NCI-H128 (cell line): Measurements from ENCODE around the gene MEIOSIN.
A peak's percentile ranks its signal among the peaks of the same experiment; 100 is the strongest.
"Not testable (repeated sequence)": the region's sequence is repeated elsewhere in the genome, so short reads cannot be mapped to it uniquely, and the experiment has no call there.

Experiments used
- DNase-seq: peaks from one replicate; lab custom pipeline; 2025; ENCODE audit not compliant: unreplicated experiment; lab: John Stamatoyannopoulos, UW

The MEIOSIN gene

DNA sequence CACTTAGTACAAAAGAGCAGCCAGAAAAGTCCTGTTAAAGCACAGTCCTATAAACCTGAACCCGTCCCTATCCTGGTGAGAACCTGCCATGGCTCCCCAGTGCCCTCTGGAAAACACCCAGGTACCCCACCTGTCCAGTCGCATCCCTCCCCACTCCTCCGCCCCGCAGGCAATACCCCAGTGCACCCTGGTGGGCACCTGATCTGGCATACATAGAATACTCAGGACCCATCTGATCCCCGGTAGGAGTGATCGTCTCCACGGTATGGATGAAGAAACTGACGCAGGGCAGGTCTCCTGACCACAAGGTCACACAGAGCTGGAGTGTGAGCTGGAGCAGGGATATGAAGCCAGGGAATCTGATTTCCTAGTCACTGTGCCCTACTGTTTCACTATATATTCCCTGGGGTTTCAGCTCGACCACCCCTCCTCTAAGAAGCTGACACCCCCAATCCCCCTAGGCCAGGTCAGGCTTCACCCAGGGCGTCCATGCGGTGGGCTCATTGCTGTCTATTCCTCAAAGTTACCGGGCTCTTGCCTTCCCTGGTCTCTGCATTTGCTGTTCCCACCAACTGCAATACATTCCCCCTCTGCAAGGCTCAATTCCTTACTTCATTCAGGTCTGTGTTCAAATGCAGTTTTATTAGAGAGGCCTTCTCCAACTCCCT is 15.1 kb upstream of the MEIOSIN start:
- no peak for DNase-seq

DNA sequence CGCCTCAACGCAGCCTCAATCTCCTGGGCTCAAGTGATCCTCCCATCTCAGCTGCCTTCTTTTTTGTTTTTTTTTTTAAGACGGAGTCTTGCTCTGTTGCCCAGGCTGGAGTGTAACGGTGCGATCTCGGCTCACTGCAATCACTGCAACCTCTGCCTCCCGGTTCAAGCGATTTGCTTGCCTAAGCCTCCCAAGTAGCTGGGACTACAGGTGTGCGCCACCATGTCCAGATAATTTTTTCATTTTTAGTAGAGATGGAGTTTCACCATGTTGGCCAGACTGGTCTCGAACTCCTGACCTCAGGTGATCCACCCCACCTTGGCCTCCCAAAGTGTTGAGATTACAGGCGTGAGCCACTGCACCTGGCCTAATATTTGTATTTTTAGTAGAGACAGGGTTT is 13.2 kb upstream of the MEIOSIN start:
- not testable (repeated sequence) for DNase-seq

DNA sequence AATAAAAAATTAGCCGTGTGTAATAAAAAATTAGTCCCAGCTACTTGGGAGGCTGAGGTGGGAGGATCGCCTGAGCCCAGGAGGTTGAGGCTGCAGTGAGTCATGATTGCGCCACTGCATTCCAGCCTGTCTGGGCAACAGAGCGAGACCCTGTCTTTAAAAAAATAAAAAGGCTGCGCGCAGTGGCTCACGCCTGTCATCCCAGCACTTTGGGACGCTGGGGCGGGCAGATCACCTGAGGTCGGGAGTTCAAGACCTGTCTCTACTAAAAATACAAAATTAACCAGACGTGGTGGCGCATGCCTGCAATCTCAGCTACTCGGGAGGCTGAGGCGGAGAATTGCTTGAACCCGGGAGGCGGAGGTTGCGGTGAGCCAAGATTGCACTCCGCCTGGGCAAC is 4.6 kb upstream of the MEIOSIN start:
- DNase-seq, result not testable (repeated sequence)

DNA sequence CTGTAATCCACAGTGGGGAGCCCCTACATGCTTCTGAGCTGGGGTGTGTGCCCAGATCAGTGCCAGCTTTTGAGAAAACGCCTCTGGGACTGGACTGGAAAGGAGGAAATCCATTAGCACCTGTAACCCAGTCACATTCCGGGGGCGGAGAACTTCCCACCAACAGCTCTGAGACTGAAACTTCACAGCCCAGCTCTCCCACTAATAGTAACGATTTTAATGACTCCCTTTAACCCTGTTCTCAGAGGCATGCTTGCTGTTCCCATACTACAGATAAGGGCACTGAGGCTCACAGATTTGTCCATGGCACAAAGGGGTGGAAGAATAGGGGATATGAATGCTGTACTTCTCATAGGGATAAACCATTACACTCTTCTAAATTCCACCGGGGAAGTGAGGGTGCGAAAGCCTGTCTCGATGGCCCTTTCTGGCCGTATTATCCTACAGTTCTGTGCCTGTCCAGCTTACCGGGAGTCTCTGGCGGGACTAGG is 3.4 kb upstream of the MEIOSIN start:
- DNase-seq, result no peak

DNA sequence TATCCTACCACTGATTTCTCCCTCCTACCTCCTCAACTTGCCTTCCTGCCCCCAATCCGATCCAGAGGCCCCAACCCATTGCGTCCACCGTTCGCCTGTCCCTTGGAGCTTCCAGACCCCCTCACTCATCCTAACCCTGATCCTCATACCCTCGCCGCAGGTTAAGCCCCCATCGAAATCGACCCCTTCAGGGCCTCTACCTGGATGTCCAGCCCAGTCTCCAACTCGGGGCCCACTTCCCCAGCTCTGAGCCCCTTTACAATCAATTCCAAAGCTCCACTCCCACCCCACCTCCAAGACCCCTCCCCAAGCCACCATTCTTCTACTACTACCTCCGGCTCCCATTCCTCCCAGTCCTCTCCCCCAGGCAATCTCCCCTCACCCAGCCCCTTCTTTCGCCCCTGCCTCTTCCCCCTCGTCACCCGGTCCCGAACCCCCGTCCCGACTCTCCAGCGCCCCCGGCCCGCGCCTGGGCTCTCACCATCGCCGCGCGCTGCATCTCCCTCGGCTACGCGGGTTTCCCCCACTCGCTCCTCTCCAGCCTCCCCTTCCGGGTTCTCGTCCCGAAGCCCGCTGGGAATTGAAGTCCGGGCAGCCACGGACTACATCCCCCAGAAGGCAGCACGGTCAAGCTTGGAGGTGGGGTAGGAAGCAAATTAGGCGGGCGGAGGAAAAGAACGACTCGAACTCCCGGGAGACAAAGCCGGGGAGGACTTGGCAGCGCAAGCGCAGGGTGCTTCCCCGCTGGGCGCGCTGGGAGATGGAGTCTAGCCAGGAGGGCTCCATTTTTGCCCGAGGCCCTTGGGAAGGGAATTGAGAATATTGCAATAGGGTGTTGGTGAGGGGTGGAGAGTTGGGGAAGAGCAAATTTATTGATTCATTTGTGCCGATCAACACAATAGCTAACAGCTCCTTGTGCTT is 2.6 kb upstream of the MEIOSIN start, which contains the start of gene FBXO46:
TSS of gene FBXO46 (minus strand) at position 529 of the 921 bp plus-strand sequence. CDS start 17,401 bp downstream, outside the sequence.
- peak; percentile 98 for DNase-seq

DNA sequence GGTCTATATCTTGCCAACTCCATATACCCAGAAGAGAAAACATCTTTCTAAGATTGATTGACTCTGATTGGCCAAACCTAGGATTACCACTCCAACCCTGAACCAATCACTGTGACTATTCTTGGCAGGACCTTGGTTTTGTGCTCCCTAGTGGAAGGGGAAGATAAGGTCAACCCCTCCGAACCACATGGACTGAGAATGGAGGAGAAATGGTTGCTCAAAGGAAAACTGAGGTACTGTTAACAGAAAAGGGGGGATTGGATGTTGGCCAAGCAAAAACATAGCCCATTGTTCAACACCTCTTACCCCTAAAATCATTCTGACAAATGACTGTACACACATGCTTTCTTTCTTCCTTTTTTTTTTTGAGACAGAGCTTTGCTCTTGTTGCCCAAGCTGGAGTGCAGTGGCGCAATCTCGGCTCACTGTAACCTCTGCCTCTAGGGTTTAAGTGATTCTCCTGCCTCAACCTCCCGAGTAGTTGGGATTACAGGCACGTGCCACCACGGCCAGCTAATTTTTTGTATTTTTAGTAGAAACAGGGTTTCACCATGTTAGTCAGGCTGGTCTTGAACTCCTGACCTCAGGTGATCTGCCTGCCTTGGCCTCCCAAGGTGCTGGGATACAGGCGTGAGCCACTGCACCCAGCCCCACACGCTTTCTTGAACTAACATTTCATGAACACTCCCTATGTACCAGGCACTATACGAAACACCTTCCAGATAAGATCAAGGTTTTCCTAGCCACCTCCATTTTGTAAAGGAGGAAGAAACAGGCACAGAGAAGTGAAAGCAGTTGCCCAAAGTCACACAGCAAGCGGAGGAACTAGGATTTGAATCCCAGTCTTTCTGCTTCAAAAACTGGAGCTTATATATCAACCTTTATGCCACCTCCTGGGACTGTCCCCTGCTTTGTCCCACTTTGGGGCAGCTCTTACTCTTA is 6.5 kb downstream of the MEIOSIN start:
- DNase-seq, result no peak

DNA sequence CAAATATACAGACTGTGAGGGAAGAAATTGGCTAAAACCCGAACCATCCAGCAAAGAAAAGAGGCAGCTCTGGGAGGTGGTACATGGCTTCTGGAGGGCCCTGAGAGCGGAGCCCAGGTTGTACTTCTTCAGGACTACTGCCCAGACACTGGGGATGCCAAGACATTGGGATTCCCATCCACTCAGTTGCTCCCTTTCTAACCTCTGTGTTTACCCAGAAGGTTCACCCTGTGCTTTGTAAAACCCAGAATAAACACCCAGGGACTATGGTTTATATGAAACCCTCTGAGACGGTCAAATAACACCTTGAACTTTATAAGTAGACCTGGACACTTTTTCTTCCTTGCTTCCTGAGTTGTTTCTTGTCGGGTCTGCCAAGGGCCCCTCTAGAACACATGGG is 9.7 kb downstream of the MEIOSIN start:
- DNase-seq, result no peak

DNA sequence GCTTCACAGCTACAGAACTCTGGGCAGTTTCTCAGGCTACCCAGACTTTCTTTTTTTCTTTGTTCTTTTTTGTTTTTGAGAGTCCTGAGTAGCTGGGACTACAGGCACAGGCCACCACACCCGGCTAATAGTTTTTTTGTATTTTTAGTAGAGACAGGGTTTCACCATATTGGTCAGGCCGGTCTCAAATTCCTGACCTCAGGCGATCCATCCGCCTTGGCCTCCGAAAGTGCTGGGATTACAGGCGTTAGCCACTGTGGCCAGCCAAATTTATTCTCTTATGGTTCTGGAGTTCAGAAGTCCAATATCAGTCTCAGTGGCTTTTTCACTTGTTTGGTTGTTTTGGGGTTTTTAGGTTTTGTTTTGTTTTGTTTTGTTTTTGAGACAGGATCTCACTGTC is 12.4 kb downstream of the MEIOSIN start:
- no peak for DNase-seq

DNA sequence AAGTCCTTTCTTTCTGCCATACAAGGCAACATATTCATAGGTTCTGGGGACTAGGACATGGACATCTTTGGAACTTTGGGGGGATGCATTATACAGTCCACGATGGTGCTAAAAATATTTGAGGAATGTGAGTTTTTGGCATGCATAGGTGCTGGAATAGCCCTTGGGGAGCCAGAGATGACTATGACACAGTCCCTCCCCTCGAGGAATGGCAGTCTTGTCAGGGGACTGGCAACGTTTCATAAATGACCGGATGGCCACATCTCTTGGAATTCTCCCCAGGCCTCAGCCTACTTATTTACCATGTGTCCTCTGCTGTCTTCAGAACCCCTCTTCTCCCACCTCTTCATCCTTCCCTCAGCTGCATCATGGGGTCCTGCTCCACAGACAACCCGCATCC is 13.6 kb downstream of the MEIOSIN start:
- no peak for DNase-seq

DNA sequence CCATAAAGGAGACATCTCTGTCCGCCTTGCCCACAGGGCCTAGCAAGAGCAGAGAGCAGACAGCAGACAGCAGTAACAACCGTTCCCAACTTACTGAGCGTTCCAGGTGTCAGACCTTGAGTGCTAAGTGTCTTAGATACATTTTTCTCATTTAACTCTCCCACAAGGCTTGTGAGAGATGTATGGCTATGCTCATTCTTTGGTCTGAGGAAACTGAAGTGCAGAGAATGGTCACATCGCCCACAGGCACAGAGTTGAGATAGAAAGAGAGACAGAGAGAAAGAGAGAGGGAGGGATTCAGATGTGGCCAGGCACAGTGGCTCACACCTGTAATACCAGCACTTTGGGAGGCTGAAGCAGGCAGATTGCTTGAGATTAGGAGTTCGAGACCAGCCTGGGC is 14.3 kb downstream of the MEIOSIN start:
- DNase-seq, result no peak

DNA sequence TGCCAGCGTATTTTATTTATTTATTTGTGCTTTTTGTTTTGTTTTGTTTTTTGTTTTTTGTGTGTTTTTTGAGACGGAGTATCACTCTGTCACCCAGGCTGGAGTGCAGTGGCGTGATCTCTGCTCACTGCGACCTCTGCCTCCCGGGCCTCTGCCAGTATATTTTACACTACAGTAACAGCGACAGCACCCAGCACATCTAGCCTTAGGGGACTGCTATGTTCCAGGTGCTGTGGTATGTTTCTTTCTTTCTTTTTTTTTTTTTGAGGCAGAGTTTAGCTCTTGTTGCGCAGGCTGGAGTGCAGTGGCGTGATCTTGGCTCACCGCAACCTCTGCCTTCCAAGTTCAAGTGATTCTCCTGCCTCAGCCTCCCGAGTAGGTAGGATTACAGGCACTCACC is 18.2 kb downstream of the MEIOSIN start:
- not testable (repeated sequence) for DNase-seq

DNA sequence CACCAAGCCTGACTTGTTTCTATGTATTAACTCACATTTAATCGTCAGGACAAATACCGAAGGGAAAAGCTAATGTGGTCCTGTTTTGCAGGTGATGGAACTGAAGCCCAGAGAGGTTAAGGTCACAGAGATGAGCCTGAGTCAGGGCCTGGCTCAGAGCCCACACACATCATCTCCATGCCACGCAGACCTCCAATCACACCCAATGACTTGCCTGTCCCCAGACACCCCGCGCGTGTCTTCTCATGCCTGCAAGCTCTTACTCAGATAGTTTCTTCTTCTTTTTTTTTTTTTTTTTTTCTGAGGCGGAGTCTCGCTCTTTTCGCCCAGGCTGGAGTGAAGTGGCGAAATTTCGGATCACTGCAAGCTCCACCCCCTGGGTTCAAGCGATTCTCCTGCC is 19.4 kb downstream of the MEIOSIN start:
- no peak for DNase-seq

DNA sequence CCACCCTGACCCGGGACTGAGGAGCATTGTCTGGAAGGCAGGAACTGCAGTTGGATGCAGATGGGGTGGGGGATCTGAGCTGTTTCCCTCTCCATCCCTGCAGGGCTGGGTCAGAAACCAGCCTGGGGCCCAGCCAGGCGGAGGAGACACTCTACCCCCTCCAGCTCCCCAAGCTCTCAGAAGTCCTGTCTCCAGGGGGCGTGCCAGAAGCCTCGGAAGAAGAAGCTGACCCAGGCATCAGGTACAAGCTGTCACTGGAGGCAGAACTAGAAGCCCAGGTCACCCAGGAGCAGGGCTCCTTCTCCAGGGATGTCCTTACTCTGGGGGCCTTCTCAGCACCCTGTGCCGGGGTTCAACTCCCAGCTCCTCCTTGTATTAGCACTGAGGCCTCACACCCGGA is 20.3 kb downstream of the MEIOSIN start:
- DNase-seq, result no peak

DNA sequence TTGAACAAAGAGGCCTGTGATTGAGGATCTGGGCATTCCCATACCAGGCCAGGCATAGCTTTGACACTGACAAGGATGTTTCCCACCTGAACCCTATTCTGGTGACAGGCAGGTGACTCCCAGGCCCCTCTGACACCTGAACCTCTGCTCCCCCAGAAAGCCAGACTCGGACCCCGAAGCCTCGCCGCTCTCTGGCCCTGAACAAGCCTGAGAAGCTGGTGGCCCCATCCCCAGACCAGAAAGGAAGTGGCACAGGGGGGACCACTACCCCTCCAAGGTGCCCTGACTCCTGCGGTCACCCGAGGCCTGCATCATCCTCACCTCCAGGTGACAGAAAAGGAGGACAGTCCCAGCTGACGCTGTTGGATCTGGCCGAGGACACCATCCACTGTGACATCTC is 21.1 kb downstream of the MEIOSIN start:
- no peak for DNase-seq

DNA sequence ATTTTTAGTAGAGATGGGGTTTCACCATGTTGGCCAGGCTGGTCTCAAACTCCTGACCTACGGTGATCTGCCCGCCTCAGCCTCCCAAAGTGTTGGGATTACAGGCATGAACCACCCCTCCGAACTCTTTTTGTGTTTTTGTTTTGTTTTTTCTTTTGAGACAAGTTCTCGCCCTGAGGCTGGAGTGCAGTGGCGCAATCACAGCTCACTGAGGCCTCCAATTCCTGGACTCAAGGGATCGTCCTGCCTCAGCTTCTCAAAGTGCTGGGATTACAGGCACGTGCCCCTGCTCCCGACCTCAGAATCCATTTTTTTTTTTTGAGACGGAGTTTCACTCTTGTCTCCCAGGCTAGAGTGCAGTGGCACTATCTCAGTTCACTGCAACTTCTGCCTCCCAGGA is 24.5 kb downstream of the MEIOSIN start:
- no peak for DNase-seq

DNA sequence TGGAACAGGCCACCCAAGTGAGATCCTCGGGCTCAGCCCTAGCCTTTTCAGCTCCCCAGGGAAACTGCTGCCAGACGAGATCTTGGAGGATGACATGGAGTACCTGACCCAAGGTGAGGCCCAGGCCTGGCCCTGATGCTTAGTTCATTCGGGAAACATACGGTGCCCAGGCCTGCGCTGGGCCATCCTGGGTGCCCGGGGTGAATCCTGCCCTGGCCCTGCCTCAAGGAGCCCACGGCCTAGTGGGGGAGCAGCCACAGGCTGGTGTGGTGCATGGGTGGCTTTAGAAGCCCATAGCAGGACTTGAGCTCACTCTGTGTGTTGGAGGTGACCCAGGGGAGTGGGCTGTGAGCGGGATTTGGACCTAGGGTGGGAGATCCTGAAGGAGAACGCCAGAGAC is 25.7 kb downstream of the MEIOSIN start:
- DNase-seq, result no peak

DNA sequence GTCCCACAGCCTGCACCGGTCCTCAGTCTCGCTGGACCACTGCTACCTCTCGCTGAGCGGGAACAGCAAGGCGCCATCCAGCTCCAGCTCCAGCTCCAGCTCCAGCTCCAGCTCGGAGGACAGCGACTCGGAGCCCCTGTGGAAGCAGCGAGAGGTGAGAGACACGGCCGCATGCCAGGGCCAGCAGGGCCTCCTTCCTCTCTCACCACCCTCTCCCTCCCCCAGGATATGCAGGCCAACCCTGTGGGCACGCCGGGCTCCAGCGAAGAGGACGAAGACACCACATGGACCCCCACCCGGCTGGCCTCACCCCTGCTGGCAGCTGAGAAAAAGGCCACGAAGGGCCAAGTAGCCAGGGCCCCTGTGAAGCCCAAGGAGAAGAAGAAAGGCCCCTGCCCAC is 28.5 kb downstream of the MEIOSIN start:
- DNase-seq, result no peak

DNA sequence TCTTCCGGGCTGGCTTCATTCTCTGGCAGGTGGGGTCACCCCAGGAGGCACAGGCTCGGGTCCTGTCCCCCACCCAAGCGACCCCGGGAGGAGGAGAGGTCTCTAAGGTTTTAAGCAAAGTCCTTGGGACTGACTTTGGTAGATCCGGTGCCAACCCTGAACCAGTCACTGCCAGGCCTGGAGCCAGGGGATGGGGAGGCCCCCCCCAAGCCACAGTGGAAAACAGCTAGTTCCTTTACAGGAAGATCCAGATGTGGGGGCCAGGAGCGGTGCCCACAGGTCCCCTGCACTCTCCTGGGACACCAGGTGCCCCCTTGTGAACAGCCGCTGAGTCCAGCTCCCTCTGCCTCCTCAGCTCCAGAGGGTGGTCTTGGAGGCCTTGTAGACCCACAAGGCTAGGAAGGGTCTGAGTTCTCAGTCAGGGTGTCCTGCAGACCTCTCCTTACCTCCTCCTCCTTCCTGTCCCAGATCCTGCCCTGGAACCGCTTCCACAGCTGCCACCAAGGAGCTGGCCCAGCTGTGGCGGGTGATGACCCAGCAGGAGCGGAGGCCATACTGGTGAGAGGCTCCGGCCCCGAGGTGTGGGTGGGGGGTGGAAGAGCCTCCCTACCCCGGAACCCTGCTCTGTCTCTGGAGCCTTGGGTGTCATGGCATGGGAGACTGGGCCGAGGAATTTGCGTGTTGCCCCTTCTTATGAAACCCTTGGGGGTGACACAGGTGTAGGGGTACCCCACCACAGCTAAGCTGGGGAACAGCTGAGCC is 29.8 kb downstream of the MEIOSIN start:
- DNase-seq, result no peak

DNA sequence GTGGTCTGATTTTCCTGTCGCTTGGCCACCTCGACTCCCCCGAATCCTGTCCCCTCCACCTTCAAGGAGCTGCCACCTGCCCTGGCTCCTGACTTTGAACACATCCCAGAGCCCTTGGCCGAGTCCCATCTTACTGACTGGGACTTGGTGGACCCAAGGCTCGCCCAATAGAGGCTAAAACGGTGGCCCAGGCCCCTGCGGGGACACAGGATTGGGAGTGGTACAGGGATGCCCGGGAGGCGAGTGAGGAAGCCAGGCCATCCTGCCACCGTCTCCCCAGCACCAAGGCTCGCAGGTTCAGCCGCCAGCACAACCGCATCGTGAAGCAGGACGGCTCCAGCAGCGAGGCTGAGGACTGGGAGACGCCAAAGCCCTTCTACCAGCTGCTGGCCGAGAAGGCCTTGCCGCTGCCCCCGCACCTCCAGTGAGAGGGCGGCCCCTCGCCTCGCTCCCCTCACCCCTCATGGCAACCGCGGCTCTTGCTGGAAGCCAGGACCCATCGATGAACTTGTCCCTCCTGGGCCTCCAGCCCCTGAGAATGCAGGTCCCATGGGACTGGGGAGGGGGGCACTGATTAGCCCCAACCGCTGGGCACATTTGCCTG is 30.6 kb downstream of the MEIOSIN start:
- DNase-seq, result no peak

DNA sequence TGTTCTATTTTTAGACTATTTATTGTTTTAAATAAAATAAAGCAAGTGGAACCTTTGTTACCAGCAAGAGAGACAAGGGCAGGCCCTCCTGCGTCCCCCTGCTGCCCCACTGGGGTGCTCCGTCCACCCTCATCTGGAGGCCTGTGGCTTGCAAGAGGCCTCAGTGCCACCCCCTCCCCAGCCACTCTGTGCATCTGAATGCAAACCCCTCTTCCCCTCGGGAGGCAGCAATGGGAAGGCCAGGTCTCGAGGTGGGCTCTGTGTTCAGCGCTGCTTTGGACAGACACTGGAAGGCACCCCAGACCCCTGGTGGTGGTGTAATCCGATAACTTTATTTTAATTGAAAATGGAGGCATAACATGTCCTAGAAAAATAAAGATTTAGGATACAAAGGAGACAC is 31.2 kb downstream of the MEIOSIN start:
- DNase-seq, result no peak
